ENCODE data around the gene SCAMP5.

SCAMP5 gene

DNA sequence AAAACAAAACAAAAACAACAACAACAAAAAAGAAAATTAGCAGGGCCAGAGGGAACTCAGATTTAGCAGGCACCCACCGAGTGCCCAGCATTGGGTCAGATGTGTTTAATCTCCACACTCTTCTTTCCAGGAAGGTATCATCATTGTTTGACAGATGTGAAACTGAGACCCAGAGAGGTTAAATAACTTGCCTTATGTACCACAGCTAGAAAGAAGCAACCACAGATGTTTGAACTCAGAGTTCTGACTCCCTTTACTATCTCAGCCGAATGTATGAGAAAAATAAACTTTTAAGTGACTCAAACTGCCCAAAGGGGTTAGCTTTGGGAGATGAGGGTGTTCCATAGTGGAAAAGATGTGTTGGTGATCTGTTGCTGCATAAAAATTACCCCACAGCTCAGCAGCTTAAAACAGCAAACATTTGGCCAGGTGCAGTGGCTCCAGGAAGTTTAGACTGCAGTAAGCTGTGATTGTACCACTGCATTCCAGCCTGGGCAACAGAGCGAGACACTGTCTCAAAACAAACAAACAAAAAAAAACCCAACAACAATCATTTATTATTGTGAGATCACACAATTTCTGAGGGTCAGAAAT lies 34.3 kb upstream of the SCAMP5 start:
- no peak for TF ChIP-seq CTCF (IDR thresholded peaks at IDR 0.05; ENCODE audit: borderline replicate concordance, insufficient read depth, low read depth, low read length)
- no peak overlapping the region for H3K4me3 ChIP-seq (ENCODE audit: low read depth, low read length)

DNA sequence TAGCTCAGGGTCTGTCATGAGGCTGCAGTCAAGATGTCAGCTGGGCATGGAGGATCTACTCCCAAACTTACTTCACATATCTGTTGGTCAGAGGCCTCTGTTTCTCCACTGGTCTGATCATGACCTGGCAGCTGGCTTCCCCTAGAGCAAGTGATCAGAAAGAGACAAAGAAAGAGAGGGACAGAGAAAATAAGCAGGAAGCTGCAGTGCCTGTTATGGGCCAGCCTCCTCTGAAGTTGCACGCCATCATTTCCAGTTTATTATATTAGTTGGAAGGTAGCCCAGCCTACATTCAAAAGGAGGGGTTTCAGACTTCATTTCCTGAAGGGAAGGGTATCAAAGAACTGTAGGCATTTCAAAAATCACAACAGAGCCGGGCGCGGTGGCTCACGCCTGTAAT lies 33.7 kb upstream of the SCAMP5 start:
- TF ChIP-seq CTCF (IDR thresholded peaks at IDR 0.05; ENCODE audit: borderline replicate concordance, insufficient read depth, low read depth, low read length): no peak
- no peak overlapping the region for H3K4me3 ChIP-seq (ENCODE audit: low read depth, low read length)

GRCh38 chr15:74962219-74962618 lies 33.1 kb upstream of the SCAMP5 start:
- no peak for TF ChIP-seq CTCF (IDR thresholded peaks at IDR 0.05; ENCODE audit: borderline replicate concordance, insufficient read depth, low read depth, low read length)
- H3K4me3 ChIP-seq (ENCODE audit: low read depth, low read length): no peak overlapping the region

DNA sequence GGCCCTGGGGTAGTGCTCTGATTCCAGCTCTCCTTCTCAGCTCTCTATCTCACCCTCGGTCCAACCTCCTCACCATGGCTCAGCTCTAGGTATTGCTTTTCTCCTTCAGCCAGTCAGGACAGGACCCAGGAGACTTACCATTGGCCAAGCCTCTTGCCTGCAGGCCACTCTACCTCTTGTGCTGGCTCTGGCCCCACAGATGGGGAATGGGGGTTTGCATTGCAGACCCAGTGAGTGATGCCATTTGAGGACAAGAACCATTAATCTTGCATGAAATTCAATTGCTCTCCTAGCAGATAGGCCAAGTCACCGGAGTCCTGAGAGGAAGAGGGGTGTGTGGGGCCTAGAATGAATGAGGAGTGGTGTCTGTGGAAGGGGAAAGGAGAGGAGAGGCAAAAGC lies 32.7 kb upstream of the SCAMP5 start:
- H3K4me3 ChIP-seq (ENCODE audit: low read depth, low read length): no peak overlapping the region
- TF ChIP-seq CTCF (IDR thresholded peaks at IDR 0.05; ENCODE audit: borderline replicate concordance, insufficient read depth, low read depth, low read length): no peak

DNA sequence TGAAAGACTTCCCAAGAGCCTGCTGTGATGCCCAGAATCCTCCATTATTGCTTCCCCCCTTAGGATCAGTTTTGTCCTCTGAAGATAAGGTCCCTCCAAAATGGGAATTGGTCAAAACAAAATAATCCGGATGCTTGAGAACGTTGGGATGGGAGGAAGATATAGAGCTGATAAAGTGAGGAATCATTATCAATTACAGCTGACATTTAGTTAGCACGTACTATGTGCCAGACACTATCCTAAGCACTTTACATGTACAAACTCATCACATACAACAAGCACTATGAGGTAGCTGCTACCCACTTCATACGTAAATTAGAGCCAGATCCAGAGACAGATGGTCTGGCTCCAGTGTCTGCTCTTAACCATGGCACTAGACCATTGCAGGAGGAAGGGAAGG lies 32.1 kb upstream of the SCAMP5 start:
- no peak for TF ChIP-seq CTCF (IDR thresholded peaks at IDR 0.05; ENCODE audit: borderline replicate concordance, insufficient read depth, low read depth, low read length)
- no peak overlapping the region for H3K4me3 ChIP-seq (ENCODE audit: low read depth, low read length)

- no peak overlapping the region for H3K4me3 ChIP-seq (ENCODE audit: low read depth, low read length)
- no peak for TF ChIP-seq CTCF (IDR thresholded peaks at IDR 0.05; ENCODE audit: borderline replicate concordance, insufficient read depth, low read depth, low read length)
Measured at GRCh38 chr15:74964794-74965193, 30.6 kb upstream of the SCAMP5 start.

GRCh38 chr15:74967670-74968069 lies 27.7 kb upstream of the SCAMP5 start:
- no peak for TF ChIP-seq CTCF (IDR thresholded peaks at IDR 0.05; ENCODE audit: borderline replicate concordance, insufficient read depth, low read depth, low read length)
- H3K4me3 ChIP-seq (ENCODE audit: low read depth, low read length): no peak overlapping the region

Data from GM12875 (cell line).